Stomach (tissue), 9 donors: ENCODE results near the gene NLRX1. TPM values are rescaled to one million over a fixed set of nuclear protein-coding genes. Genes with fewer than 3 reads are reported as not detected.

Experiments used
- DNase-seq, 2 donors: peaks; one replicate each; pipeline versions ENCODE4 v3.0.0 to v3.0.0-alpha.2; 2013 to 2019
- H3K27ac ChIP-seq, 5 donors: fragments of 200-600 bp in 4 of 5; sonication (generic) in 4 of 5; one replicate each; pipeline ENCODE4 v1.5.1; 2013 to 2019; ENCODE audit warnings: mild to moderate bottlenecking in 1 of 5, moderate library complexity in 1 of 5
- H3K27me3 ChIP-seq, 3 donors: fragments of 200-600 bp; sonication (generic); one replicate each; pipeline ENCODE4 v1.5.1; 2017 to 2019; ENCODE audit warnings: mixed run types in 1 of 3
- H3K36me3 ChIP-seq, 4 donors: fragments of 200-600 bp; sonication (generic); 1 replicate in 3 of 4; 2 replicates in 1 of 4; pipeline ENCODE4 v1.5.1; 2016 to 2019
- H3K4me1 ChIP-seq, 4 donors: fragments of 200-600 bp; sonication (generic); one replicate each; pipeline ENCODE4 v1.5.1; 2016 to 2019
- H3K4me3 ChIP-seq, 4 donors: fragments of 200-600 bp; sonication (generic) in 3 of 4; one replicate each; pipeline ENCODE4 v1.5.1; 2016 to 2019; ENCODE audit warnings: mild to moderate bottlenecking in 1 of 4
- H3K9me3 ChIP-seq, 4 donors: fragments of 200-600 bp; sonication (generic); one replicate each; pipeline ENCODE4 v1.5.1; 2016 to 2019
- CTCF ChIP-seq, 7 experiments: fragments of 450-650 bp in 4 of 7; fragments of 200-600 bp in 3 of 7; sonication (generic) in 3 of 7; IDR thresholded peaks; one replicate each; pipeline ENCODE4 v1.5.1; 2016 to 2019; ENCODE audit warnings: antibody characterized with exemption in 7 of 7, control low read depth in 2 of 7, mild to moderate bottlenecking in 1 of 7
- EP300 ChIP-seq: sonication (generic); formaldehyde crosslinking; IDR thresholded peaks from one replicate; pipeline ENCODE4 v1.6.1; 2017; ENCODE audit warnings: antibody characterized with exemption
- POLR2A ChIP-seq, 4 donors: fragments of 450-650 bp; IDR thresholded peaks; one replicate each; pipeline ENCODE4 v1.6.1; 2016; ENCODE audit warnings: antibody characterized with exemption in 4 of 4, control low read depth in 2 of 4, mild to moderate bottlenecking in 1 of 4, moderate library complexity in 1 of 4
- POLR2AphosphoS5 ChIP-seq, 3 donors: sonication (generic); formaldehyde crosslinking; IDR thresholded peaks; one replicate each; pipeline ENCODE4 v1.6.1; 2016; ENCODE audit warnings: antibody characterized with exemption in 3 of 3
- WGBS, 5 donors: extraction: QIAGEN DNeasy Blood & Tissue Kit in 3 of 5; methylation state at CpG; one replicate each; pipeline versions ENCODE4 v1.1.5 to v1.1.7; 2013 to 2018; 5-methylcytosine and 5-hydroxymethylcytosine counted together
- intact Hi-C: fragments of 100-400 bp; cut with DNase I; formaldehyde crosslinking; loops from one replicate; pipeline ENCODE4 v1.15.1; 2023; ENCODE audit warnings: low total_unique reads
- polyA plus RNA-seq, 3 donors: library from polyadenylated mRNA; stranded (reverse); fragments of 200-250 nt; gene quantifications; one replicate each; pipeline ENCODE4 v1.2.3, GENCODE V29; 2013
- total RNA-seq, 5 donors: library from RNA; depleted of rRNA; stranded (reverse); fragments of >200 nt; gene quantifications; one replicate each; pipeline versions ENCODE4 v1.1.0 to v1.2.3, GENCODE V29; 2014 to 2016
- donor health status: healthy with polysubstance abuse.
- donor health status: Bipolar disorder and iron deficiency.
- donor health status: healthy.

The NLRX1 gene
- total and polyA plus RNA-seq, 8 donors = 3.8 to 101 (median 12.1) TPM

GRCh38 chr11:119204066-119204465, 35.5 kb downstream of the NLRX1 start:
- intact Hi-C loops = no loop called here
- DNase-seq = no peak
- Histone ChIP-seq H3K27ac (no peak overlapping the region), H3K27me3 (no peaks in the 10 kb centered on the region), H3K4me3 (no peak overlapping the region), H3K9me3 (no peaks in the 10 kb centered on the region), H3K4me1 (peaks cover 18 to 36% (median 28%) of the 10 kb centered on the region in 4 donors), H3K36me3 (no peaks in the 10 kb centered on the region)
- no peak for TF ChIP-seq POLR2A (IDR thresholded peaks at IDR 0.05)
- TF ChIP-seq POLR2AphosphoS5 (IDR thresholded peaks at IDR 0.05) = no peak
- TF ChIP-seq EP300 = no peak
- TF ChIP-seq CTCF (IDR thresholded peaks at IDR 0.05) = no peak
- 93 to 97% (median 94%) methylated on average over 9 of the region's 9 CpGs for WGBS, 5 donors

GRCh38 chr11:119205080-119205479, 36.6 kb downstream of the NLRX1 start:
- no peak for TF ChIP-seq CTCF (IDR thresholded peaks at IDR 0.05)
- no peak for TF ChIP-seq POLR2A (IDR thresholded peaks at IDR 0.05)
- no peak for TF ChIP-seq EP300
- no peak for TF ChIP-seq POLR2AphosphoS5 (IDR thresholded peaks at IDR 0.05)
- peaks cover 18 to 47% (median 33%) of the 10 kb centered on the region in 4 donors for H3K4me1 ChIP-seq
- no peaks in the 10 kb centered on the region for H3K27me3 ChIP-seq
- WGBS, 5 donors = 25 to 41% (median 38%) methylated on average over 10 of the region's 10 CpGs
- DNase-seq = peak in 1 of 2 donors; percentile 40
- H3K9me3 ChIP-seq = no peaks in the 10 kb centered on the region
- intact Hi-C loops = no loop called here
- H3K27ac ChIP-seq = peak overlapping the region in 4 of 5 donors; percentile 94 to 98 (median 97)
- H3K36me3 ChIP-seq = no peaks in the 10 kb centered on the region
- peak overlapping the region; percentile 84 to 96 (median 92) for H3K4me3 ChIP-seq

- 0 to 1% (median 1%) methylated on average over 23 to 85 of the region's 88 CpGs for WGBS, 5 donors
- peaks cover 18 to 53% (median 37%) of the 10 kb centered on the region in 4 donors for H3K4me1 ChIP-seq
- intact Hi-C loops = no loop called here
These were observed 37.3 kb downstream of the NLRX1 start, which contains the start of gene CBL for GRCh38 chr11:119205574-119206510. Gene CBL (plus strand): TSS chr11:119206339. CDS start chr11:119206418, 79 bp downstream.

More at GRCh38 chr11:119205574-119206510, 37.3 kb downstream of the NLRX1 start, which contains the start of gene CBL:
- peak within 1 kb of the TSS; percentile 84 to 96 (median 92) for H3K4me3 ChIP-seq
- peak; percentile 97 to 98 for DNase-seq
- H3K27me3 ChIP-seq = no peaks in the 10 kb centered on the region
- H3K27ac ChIP-seq = peak within 1 kb of the TSS; percentile 94 to 99 (median 97)
- TF ChIP-seq POLR2AphosphoS5 (IDR thresholded peaks at IDR 0.05) = peak; percentile 3 to 35 (median 34)
- no peak for TF ChIP-seq POLR2A (IDR thresholded peaks at IDR 0.05)
- TF ChIP-seq CTCF (IDR thresholded peaks at IDR 0.05) = peak in 5 of 7 experiments; percentile 83 to 98 (median 90)
- no peak for TF ChIP-seq EP300
- H3K9me3 ChIP-seq = no peaks in the 10 kb centered on the region
- no peaks in the 10 kb centered on the region for H3K36me3 ChIP-seq
